NK-92 treated with Interleukin-12 subunit alpha and Interleukin-12 subunit beta, amount 100 ng/mL, for 24 hours (cell line): Measurements from ENCODE around the gene RADX.

Source experiments
- DNase-seq: peaks from one replicate; lab custom pipeline; 2025; lab: John Stamatoyannopoulos, UW

The RADX gene

DNA sequence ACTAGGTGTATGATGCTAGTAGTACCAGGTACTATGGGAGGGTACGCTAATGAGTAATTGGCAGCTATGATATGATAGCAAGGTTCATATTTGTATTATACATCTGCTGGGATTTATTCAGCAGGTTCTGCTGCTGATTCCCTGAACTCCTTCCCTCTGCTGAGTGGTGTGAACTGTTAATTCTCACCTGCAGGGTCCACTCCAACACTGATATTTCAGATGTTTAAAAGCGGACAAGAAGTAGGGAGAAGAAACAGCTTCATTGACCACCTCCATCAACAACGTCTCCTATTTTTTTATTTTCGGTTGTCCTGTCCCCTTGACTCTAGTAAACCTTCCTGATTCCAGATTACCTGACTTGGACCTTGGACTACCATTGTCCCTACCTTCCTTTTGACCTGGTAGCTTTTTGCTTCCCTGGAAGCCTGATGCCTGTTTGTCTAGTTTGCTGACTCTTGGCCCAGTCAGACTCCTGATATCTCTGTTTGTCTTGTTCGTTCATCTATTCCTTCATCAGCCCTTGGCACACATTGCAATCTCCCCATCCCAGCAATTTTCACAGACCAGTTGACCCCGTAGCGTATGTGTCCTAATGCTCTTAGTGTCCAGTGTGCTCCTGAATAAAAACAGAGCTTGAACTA lies 80.8 kb downstream of the RADX start:
- DNase-seq, result no peak

DNA sequence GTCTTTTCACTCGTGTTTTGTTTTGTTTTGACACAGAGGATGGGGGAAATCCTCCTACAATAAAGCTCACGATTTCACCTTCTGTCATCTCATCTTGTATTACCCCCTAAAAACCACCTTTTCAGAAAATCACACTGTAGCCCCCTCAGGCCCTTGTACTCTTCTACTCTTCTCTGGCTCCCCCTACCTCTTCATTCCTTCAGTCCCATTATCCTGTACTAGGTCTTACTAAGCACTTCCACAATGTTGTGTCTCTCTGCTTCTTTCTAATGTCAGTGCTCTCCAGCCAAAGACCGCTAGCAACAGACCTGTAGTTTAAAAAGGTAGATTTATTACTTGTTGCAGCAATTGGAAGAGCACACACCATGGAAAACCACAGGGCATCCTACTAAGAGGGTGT lies 84.7 kb downstream of the RADX start:
- no peak for DNase-seq

DNA sequence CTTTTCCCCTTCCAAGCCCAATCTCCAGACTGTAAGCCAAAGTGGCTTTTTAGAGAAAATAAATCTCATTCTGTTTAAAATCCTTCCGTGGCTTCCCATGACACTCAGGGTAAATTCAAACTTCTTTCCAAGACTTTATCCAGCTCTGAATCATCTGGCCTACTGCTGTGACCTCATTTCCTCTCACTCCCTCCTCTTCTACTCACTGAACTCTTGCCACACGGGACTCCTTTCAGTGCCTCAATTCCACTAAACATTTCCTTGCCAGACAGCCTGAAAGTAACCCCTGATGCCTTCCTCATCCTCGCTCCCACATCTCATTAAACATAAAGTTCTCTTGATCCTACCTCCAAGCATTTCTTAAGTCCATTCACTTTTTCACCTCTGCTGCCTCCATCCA lies 86.9 kb downstream of the RADX start:
- no peak for DNase-seq

DNA sequence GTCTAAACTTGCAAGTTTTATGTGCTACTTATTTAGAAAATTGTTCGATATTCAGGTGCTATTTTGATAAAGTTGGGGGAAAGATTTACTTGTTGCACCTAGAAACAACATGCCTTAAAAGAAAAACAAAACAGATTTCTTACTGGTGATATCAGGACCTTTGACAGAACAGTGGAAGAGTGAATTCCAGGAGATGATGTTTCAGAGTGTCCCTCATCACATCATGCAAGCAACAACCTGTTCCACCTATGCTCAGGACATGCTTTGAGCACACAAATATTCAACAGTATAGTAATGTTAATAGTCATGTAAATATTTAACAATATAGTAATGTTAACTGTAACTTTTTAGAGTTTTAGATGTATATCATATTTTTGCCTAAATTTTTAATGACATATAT lies 90.9 kb downstream of the RADX start:
- no peak for DNase-seq

DNA sequence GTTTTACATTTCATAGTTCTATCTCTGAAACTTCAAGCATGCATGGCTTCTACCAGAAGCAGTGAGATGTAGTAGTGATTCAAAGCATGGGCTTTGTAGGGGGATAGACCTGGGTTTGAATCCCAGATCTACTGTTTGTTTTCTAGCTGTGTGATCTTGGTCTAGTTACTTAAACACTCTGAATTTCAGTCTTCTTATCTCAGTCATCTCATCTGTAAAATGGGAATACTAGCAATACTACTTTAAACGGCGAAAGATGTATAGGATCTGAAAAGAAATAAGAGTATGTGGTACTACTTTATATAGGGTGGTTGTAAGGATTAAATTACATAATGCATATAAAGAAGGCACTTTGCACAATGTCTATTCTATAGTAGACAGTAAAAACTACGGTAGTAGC lies 94.7 kb downstream of the RADX start:
- DNase-seq, result no peak

DNA sequence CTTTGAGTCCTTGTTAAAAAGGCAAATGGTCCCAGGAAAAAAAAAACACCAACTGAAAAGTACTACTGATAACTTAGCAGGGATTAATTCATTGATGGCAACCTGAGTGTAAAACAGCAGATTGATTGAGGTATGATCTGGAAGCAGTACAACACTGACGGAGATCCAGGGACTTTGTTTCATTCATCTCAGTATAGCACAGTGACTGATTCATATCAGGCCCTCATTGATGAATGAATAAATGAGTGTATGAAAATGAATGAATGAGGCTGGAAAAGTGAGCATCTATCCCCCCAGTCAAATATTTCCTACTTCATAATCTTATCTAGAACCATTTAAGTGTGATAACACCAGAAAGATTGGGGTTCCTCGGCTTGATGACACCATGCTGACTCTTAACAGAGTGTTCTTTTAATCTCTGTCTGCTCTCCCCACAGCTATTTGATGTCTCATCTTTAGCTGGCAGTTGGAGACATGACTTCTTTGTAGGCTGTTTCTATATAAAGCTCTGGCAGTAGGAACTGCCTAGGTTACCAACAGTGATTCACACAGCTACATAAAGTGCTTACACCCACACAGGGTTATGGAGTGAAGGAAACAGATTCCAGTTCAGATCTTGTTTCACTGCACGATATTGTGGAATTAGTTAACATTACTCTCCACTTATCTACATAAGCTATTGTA lies 96.1 kb downstream of the RADX start:
- DNase-seq, result no peak

DNA sequence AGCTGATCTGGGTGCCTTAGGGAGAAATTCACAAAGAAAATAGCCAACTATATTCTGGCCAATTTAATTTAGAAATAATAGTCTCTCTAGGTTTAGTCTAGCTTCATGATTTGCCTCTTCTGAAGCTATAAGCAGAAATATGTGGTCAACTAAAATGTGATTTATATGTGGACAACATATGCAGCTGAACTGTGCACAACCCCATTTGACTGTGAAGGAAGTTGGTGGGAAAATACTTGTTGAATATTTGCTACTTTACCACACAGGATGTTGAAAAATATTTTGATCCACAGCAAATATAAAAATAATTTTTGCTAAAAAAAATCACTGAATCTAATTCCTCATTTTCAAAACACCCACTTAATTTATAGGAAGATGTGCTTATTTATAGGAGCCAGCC lies 99.0 kb downstream of the RADX start:
- DNase-seq, result no peak

DNA sequence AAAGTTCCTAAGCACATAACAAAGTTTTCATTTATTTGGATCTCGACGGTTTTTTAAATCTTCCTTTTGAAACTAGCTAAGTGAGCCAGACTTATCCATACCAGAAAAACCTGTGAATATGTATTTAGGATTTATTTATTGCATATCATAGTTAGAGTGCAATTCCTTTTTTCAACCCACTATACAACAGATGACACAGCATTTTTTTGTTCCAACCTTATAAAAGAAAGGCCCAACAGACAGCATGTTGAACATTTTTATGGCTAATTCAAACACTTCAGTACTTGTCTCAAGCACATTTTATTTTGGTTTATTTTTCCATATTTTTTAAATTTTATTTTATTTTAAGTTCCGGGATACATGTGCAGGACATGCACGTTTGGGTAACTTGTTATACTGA lies 99.6 kb downstream of the RADX start:
- no peak for DNase-seq

DNA sequence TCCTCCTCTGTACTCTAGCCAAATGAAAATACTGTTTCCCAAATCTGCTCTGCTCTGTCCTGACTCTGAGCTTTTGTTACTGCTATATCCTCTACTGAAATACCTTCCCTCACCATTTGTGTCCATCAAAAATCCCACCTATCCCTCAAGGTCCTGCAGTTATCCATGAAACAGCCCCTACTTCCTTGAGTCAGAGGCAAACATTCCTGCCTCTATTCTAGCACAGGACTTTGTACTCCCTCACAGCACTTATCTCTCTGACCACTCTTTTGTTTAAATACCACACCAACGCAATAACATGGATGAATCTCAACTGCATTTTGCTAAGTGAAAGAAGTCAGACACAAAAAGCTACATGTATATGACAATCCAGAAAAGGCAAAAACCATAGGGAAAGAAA lies 104.2 kb downstream of the RADX start:
- DNase-seq, result no peak

DNA sequence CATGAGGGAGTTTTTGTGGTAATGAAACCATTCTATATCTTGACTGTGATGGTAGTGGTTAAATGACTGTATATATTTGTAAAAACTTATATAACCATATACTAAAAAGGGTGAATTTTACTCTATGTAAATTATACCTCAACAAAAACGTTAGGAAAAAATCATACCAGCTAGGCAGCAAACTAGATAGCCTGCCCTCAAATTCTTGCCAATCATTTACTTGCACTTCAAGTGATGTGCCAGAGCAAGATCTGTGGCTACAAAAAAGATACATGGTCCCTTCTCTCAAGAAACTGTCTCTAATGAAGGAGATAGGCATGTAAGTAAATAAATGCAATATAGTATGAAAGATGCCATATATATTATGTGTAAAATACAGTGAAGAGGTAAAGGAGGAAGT lies 104.7 kb downstream of the RADX start:
- DNase-seq, result no peak

DNA sequence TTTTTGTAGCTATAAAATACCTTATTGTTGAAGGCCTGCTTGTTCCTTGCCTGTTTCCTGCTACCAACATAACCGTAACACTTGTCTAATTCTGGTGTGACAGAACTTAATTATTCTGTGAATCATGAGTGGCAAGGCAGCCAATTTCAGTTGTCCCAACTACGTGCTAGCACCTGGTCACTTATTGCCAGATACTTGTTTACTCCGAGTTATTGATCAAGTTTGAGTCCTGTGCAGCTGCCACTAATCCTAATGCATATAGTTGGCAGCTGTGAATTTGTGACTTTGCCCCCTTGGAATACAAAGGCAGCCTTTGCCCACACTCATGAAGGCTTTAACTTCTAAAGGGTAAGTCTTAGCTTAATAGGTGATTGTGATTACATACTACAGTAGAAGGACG lies 106.9 kb downstream of the RADX start:
- DNase-seq, result no peak

DNA sequence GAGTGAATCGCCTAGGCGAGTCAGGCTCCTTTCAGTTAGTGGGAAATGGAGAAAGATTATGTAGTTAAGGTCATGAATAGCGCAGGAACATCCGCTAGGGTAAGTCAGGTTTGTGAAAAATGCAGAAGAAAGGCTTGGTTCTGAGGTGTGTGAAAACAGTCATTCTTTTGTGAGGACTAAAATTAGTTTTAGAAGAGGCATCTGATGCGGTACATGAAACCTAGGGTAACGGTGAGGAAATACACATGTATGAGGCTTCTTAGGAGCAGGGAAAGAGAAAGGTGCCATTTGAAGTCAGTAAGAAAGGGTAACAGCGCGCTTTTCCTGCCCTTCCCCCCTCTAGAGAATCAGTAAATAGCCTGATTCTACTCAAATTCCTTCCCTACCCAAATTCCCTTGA lies 114.2 kb downstream of the RADX start:
- DNase-seq, result no peak

DNA sequence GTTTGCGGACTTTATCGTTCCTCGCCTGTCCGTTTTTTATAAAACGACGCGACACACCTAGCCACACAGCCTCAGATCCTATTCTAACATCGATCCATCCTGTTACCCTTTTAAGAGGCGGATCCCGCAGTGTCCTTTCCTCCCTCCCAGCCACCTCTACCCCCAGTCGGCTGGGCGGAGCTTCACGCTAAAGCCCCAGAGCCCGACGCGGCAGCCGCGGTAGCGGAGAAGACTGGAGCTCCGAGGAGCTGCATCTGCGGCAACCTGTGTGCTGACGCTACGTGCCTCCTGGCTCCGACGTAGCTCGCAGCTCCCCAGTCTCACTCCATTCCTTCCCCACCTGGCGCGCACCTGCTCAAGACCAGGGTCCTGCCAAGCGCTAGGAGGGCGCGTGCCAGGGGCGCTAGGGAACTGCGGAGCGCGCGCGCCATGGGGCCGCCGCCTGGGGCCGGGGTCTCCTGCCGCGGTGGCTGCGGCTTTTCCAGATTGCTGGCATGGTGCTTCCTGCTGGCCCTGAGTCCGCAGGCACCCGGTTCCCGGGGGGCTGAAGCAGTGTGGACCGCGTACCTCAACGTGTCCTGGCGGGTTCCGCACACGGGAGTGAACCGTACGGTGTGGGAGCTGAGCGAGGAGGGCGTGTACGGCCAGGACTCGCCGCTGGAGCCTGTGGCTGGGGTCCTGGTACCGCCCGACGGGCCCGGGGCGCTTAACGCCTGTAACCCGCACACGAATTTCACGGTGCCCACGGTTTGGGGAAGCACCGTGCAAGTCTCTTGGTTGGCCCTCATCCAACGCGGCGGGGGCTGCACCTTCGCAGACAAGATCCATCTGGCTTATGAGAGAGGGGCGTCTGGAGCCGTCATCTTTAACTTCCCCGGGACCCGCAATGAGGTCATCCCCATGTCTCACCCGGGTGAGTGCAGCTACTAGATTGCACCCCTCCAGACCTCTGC lies 115.0 kb downstream of the RADX start, which contains the start of gene RNF128:
RNF128 (plus strand) TSS at position 217 of the 953 bp plus-strand sequence; CDS start at position 430, 213 bp downstream.
- no peak for DNase-seq

DNA sequence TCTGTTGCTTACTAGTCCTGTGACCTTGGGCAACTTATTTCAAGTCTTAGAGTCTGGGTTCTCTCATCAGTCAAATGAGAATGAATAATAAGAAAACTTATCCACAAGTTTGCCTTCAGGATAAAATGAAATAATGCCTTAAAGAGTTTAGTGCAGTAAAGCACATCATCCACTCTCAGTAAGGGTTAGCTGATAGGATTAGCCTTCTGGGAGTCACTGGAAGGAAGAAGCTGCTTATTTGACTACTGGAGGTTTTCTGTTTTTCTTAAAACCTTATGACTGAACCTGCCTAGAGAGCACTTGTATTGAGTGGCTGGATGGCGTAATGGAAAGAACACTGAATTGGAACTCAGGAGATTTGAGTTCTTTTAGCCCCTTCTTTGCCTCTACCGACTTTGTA lies 116.6 kb downstream of the RADX start:
- no peak for DNase-seq
